SHP77 (cell line): ENCODE measurements around the gene AMZ1.
A peak's percentile ranks its signal among the peaks of the same experiment; 100 is the strongest.

Source experiments
- DNase-seq, 2 experiments: peaks; one replicate each; lab custom pipeline; 2025; lab: John Stamatoyannopoulos, UW

Gene AMZ1

DNA sequence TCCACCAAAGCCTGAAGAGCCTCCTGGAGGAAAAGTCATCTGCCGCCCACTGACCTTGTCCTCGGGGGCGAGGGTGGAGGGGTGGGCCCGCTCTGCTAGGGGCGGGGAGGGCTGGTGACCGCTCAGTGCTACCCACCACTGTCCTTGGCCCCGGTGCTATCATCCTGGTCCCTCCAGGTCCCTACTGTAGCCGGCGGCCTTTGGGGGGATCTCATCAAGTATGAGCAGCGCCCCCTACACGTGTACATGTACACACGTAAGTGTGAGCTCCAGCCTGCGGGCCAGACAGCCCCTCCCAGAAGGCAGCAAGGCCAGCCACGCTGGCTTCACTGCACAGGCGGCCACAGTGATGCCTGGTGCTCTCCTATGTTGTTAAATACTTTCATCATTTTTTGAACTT lies 36.7 kb upstream of the AMZ1 start:
- DNase-seq: no peak

DNA sequence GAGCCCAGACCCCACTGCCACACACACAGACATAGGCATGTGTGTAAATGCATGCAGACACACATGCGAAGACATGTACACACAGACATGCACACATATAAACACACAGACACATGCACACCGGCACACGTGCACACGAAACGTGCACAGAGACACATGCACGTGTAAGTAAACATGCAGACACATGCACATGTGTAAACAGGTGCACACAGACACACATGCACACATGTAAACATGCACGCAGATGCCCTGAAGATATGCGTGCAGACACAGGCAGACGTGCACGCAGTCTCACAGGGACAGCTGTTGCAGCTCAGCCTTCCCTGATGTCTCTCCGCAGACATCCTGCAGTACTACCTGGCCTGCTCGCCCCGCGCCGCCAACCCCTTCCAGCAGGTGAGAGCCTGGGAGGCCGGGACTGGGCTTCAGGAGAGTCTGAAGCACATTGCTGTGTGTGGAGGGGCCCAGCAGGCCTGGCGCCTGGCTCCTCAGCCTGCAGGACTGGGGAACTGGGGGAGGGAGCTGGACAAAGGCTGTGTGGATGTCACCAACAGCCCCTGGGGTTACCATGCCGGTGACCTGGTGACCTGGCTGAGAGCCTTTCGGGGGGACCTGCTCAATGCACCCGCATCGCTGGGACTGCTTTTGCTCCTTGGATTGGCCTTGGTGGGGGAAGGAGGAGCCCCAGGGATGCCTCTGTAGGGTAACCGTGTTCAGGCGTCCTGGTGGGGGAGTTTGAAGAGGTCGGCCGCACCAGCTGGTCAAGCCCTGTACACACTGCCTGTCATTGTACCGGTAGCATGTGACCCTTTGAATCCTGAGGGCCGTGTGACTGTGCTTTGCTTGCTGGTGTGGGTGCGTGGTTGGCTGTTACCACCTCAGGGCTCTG lies 35.9 kb upstream of the AMZ1 start:
- no peak for DNase-seq

DNA sequence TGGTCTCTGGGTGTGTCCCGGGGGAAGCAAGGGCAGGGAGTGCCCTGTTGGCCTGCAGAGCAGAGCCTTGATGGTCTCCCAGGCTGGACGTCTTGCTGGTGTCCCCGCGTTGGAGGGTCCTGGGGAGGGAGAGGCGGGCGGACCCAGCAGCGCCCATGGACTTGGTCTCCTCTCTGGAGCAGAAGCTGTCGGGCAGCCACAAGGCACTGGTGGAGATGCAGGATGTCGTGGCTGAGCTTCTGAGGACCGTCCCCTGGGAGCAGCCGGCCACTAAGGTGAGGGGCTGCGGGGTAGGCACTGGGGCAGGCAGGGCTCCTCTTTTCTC lies 35.3 kb upstream of the AMZ1 start:
- no peak for DNase-seq

DNA sequence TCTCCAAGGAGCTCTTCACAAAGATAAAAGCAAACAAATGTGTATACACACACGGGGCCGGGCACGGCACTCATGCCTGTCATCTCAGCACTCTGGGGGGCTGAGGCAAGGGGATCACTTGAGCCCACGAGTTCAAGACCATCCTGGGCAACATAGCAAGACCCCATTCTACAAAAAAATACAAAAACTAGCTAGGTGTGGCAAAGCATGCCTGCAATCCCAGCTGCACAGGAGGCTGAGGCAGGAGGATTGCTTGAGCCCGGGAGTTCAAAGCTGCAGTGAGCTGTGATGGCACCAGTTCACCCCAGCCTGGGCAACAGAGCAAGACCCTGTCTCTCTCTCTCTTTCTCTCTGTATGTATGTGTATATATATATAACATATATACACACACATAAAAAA lies 33.9 kb upstream of the AMZ1 start:
- DNase-seq: peak; percentile 62 to 85

DNA sequence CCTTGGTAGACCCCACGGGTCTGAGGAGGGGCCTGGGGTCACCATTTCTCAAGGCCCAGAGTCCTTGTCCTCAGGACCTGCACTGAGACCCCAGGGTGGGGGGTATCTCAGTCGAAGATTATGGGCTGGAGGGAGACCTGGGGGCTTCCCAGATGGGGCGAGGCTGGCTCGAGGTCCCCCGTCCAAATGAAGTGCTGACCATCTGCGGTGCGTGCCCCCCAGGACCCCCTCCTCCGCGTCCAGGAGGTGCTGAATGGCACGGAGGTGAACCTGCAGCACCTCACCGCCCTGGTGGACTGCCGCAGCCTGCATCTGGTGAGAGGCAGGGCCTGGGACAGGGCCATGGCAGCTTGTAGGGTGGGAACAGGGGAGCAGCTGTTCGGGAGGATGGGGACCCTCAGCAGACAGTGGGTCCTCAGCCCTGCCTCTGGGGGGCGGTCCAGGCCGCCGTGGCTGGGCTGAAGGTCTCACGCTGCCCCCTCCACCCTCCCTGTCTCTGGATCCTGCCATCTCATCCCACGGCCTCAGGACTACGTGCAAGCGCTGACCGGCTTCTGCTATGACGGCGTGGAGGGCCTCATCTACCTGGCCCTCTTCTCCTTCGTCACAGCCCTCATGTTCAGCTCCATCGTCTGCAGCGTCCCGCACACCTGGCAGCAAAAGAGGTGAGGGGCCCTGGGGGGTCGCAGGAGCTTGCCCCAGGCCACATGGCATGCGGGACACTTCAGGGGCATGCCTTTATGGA lies 32.0 kb upstream of the AMZ1 start:
- no peak for DNase-seq

DNA sequence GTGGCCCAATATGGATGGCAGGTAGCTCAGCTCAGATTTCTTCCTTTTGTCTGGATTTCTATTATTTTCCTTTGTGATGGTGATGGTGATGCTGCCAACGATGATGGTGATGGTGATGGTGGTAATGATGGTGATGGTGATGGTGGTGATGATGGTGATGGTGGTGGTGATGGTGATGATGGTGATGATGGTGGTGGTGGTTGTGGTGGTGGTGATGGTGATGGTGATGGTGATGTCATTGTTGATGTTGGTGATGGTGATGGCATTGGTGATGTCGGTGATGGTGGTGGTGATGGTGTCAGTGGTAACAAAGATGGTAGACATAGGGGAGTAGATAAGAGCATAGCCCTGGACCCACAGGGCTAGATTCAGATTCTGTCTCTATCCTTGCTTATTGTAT lies 30.8 kb upstream of the AMZ1 start:
- no peak for DNase-seq

DNA sequence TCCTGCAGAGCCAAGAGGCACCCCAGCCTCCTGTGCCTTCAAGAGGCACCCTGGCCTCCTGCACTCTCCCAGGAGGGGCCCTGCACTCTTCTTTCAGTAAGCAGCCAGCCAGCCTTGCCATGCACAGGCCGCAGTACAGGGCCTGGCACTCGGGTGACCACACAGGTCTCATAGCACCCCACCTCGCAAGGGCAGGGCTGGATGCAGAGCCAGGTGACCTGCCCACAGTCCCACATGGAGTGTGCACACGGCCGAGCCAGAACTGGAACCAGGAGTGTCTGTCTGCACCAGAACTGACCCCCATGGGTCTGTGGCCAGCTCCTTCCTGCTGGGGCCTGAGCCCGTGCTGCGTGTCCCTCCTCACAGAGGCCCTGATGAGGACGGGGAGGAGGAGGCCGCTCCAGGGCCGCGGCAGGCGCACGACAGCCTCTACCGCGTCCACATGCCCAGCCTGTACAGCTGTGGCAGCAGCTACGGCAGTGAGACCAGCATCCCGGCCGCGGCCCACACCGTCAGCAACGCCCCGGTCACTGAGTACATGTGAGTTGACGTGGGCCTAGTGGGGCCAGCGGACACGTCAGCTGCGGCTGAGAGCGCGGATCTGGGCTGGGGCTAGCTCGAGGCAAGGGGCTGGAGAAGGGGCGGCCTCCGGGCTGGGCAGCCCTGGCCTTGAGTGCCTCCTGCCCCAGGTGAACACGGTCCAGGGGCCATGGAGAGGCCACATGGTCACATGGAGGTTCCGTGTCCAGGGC lies 29.9 kb upstream of the AMZ1 start:
- no peak for DNase-seq

DNA sequence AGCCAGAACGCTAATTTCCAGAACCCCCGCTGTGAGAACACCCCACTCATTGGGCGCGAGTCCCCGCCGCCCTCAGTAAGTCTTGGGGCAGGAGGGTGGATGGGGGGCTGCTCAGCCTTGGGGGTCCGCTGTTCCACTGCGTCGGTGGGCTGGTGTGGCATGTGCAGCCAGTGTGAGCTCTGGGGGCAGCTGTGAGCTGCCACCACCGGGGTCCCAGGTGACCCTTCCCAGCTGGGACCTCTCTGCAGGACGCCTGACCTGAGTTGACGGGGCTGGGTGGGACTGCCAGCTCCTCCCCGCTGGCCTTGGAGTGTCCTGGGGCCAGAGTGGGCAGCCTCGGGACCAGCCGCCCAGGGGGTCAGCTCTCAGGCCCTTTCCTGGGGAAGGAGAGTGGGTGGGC lies 29.1 kb upstream of the AMZ1 start:
- DNase-seq: no peak

DNA sequence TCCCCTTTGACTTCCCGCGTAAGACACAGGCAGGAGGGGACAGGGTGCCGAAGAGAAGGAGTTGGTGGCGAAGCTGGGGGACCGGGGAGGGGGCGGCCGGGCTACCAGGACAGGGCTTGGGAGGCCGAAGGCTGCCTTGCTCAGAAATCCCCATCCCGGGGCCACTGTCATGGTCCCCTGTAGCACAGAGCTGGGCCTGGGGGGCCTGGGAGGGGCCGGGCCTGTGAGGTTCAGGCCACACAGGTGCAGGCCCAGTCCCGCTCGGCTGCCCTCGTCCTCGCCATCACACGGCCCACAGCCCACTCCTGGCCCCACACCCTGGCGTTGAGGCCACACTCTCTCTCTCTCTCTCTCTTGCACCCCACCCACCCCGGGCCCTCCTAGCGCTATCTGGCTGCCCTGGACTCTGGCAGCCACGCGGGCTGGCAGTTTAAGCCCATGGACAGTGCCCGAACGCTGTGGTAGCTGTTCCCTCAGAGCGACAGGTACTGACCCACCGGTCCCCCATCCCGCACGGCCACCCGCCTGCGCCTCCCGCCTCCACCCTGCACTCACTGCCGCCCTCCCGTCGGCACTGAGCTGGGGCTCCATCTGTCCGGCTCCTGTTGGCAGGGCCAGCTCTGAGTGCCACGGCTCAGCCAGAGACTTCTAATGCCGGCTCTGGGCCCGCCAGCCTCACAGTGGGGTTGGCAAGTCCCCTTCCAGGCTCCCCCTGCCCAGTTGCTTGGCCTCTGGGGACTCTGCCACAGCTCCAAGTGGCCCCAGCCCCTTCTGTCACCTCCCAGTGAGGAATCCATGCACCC lies 28.2 kb upstream of the AMZ1 start:
- no peak for DNase-seq

DNA sequence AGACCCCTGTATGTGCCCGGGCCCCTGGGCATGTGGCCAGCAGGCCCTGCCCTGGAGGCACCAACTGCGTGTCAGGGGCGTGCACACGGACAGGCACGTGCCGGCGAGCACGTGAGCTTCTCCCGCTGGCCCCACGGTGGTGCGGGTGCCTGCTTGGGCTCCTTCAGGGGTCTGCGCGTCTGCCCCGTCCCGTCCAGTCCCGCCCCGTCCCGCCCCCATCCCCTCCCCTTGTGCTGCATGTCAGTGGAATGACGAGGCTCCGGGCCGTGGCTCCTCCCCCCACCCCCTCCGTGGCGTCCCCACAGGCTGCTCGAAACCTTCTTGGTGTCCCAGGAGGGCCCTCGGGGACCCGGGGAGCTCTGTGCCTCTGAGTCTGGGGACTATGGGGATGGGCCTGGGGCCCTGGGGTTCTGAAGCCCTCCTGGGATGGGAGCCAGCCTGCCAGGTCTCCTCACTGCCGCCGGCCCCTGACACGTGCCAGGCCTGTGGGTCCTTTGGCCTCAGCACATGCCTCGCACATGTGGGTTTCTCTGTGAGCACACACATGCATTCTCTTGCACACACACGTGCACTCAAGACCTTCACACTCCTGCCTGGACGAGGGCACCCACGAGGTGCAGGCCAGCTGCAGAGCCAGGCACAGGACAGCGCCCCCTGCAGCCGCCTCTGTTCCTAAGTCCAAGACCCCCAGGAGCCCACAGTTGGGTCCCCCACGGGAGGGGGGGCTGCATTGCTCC lies 27.5 kb upstream of the AMZ1 start:
- no peak for DNase-seq

DNA sequence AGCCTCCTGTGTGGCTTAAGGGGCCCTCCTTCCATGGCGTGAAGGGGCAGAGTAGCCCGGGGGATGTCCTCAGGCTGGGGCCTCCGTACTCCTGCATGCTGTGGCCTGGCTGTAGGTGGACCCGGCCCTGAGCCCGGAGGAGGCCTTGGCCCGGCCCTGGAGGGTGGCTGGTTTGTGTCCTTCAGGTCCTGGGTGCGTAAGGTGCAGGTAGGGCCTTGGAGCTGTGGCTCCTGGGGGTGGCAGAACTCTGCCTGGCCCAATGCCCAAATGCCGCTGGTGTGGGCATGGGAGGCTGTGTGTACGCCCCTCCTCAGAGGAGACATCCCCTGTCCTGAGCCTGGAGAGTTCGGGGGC lies 26.9 kb upstream of the AMZ1 start:
- no peak for DNase-seq

DNA sequence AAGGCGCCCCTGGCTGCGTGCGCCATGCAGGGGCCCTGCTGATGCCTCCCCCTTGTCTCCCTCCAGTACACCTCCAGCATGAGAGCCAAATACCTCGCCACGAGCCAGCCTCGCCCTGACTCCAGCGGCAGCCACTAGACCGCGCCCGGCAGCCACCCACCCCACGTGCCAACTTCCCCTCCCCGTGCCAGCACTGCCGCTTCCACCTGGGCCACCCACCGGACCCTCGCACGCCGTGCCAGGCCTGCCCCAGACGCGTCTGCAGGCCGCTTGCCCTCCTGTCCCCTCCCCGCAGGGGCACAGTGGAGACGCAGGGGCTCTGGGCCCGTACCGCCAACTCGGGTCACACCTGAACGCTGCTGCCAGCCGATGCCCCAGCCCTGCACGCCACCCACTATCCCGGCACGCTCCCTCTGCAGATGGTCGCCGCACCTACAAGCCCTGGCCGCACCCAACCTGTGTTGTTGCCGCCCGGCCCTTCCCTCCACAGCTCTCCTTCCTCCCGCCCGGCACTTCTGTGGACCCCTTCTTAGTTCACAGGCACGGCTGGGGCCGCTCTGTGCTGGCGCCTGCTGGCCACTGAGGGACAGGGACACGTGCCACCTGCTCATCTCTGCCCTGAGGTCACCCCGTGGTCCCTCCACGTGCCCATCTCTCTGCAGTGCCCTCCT lies 26.3 kb upstream of the AMZ1 start:
- DNase-seq: no peak

DNA sequence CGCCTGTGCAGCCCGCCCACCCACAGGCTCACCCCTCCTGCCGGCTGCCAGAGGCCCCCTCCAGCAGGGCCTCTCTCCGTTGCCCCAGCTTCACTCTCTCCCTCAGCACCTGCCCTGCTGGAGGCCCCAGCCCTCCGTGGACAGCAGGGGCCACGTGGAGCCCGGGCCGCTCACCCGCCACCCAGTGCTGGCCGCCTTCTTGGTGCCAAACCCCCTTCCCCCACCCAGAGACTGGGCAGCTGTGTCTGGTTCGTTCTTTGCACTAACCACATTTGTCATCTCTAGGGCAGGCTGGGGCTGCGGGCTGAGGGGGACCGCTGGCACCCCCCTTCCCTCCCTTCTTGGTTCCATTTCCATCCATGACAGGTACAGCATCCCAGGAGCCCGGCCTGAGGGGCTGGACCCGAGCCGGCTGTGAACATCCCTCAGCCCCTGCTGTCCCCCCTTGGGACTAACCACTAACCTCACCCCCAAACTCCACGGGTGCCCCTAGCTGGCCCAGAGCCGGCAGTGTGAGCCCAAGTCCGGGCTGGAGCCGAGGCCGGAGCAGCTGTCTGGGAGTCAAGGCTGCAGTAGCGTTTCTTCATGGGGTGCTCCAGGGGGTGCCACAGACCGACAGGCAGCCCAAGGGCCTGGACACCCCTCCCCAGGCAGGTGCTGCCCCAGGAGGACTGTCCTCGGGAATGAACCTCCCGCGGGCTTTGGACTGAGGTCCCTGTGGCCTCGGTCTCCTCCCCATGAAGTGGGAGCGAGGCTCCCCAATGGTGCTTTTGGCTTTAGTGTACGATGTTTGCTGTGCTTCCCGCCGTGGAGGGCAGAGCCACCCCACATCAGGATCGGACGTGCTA lies 25.5 kb upstream of the AMZ1 start:
- DNase-seq: no peak

DNA sequence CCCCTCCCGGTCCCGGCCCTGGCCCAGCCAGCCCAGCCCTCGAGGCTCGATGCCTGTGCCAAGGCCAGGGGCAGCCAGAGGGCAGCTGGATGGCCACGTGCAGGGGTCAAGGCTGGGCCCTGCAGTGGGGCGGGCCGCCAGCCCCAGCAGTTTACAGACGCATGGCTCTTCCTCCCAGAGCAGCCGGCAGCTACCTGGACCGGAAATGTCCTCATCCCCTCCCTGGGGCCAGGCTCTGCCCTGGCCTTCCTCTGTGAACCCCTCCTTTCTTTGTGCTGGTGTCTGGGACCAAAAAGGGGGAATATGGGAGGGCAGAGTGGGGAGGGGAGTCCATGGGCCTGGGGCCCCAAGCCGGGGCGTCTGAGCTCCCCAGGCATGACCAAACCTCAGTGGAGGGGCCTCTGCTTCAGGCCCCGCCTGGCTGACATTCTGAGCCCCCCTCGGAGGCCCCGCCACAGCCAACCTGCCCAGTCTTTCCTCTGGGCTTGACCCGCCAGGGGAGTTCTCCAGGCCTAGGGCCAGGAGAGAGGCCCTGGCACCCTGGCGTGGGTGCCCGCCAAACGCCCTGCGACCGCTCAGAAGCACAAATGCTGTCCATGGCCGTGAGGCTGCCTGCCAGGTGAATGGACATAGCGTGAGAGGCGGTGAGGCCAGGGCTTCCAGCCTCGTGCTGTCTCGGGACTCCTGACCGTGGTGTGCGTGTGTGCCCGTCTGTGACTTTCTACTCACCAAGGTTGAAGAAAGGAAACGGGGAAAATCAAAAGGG lies 24.7 kb upstream of the AMZ1 start:
- DNase-seq: no peak

DNA sequence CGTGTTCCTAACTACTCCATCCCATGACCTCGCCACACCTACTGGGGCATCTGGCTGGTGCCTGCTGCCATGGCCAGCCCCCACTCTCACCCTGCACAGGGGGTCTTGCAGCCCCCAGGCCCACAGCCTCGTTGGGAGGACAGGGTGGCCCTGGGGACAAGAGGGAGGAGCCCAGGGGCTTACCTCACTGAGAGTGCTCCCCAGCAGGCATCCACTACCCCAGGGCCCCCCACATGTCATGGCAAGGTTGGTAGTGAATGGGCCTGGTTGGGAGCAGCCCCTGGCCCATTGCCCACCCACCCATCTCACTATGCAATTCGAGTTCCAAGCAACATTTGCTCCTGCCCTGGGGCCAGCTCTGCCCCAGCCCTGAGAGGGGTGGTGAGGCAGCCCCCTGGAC lies 24.0 kb upstream of the AMZ1 start:
- DNase-seq: no peak

DNA sequence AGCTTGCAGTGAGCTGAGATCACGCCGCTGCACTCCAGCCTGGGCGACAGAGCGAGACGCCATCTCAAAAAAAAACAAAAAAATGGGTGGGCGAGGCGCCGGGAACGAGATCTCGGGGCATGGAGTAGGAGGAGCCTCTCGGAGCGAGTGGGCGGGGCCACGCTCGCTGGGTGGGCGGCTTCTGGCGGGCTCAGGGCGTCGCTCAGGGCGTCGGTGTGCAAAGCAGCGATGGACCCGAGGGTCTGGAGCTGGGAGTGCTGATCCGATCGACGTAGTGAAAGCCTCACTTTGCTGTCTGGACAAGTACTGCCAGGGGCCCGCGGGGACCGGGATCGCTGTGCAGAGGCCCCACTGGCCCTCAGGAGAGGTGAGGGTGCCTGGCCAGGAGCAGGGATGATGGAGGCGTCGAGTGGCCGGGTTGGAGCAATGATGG lies 22.6 kb upstream of the AMZ1 start:
- DNase-seq: no peak

DNA sequence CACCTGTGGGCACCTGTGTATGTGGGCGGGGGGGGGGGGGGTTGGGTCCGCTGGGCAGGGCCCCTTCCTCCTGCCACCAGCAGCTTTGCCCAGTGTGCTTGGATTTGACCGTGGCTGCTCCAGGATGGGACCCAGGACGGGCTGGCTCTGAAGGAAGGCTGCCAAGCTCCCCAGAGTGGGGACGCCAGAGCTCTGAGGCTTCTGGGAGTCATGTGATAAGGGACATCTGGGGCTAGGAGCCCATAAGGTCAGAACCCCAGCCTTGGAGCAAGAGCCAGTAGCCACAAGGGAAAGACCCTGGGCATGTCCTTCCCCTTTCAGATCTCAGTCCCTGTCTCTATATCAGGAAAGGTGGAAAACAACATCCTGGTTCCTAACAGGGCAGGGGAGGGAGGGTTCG lies 21.8 kb upstream of the AMZ1 start:
- no peak for DNase-seq

DNA sequence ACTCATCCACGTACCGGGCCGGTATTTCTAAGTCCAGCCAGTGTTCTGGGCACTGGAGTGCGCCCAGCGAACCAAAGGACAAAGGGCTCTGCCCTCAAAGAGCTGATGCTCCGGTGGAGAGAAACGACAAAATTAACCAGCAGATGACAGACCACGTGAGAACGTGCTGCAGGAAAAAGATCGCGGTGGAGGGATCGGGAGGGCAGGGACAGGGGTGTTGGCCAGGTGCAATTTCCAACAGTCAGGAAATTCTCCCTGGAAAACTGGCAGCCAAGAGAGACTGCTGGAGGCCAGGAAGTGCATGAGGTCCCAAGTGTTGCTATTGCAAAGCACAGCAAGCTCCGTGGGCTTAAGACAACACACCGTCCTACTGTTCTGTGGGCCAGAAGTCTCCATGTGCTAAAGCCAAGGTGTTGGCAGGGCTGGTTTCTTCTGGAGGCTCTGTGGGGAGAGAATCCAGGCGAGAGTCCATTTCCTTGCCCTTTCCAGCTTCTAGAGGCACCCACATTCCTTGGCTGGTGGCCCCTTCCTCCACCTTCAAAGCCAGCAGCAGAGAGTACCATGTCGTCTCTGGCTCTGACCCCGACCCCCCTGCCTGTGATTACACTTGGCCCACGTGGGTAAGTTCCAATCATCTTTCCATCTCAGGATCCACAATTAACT lies 21.3 kb upstream of the AMZ1 start:
- no peak for DNase-seq

DNA sequence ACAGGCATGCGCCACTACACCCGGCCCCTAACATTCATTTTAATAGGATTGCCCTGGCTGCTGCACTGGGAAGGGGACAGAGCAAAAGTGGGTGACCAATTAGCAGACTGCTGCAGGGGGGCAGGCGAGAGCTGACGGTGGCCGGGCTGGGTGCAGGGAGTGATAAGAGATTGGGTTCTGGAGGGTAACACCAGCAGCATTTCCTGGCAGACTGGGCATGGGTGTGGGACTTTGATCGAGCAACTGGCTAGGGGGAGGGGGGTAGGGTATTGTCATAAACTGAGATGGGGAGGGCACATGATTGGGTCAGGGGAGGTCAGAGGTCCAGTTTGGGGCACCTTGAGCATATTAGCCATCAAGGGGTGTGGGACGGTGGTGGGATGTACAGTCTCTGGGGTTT lies 20.2 kb upstream of the AMZ1 start:
- no peak for DNase-seq
